SK-N-SH (cell line): ENCODE measurements around the gene TRPV6. TPM values are rescaled to one million over a fixed set of nuclear protein-coding genes. Genes with fewer than 3 reads are reported as not detected.

Experiments used
- CTCF ChIA-PET: fragments of 300-600, 350-600 bp; formaldehyde crosslinking; extraction: SDS; loops from one replicate; lab custom pipeline; 2021; lab: Yijun Ruan, JAX
- POLR2A ChIA-PET: fragments of 350-600 bp; sonication (Branson Sonifier 250); formaldehyde crosslinking; extraction: SDS; loops from one replicate; lab custom pipeline; 2020; ENCODE audit warnings: antibody characterized with exemption, inconsistent platforms; lab: Yijun Ruan, JAX
- DNase-seq: peaks from one replicate; pipeline ENCODE4 v3.0.0; 2012
- H2AFZ ChIP-seq: fragments of 200-600 bp; sonication (generic); 2 replicates; pipeline ENCODE4 v1.8.1; 2016; ENCODE audit warnings: antibody characterized with exemption, mild to moderate bottlenecking, low read depth
- H3F3A ChIP-seq: fragments of 200-600 bp; sonication (generic); replicated peaks from 2 replicates; pipeline ENCODE3; 2016; ENCODE audit warnings: antibody characterized with exemption, mild to moderate bottlenecking; ENCODE audit not compliant: insufficient read depth
- H3K27ac ChIP-seq, 2 experiments: fragments of 200-500 bp in 1 of 2; fragments of 200-600 bp in 1 of 2; sonication (Bioruptor generic) in 1 of 2; sonication (generic), shearing (Covaris generic) in 1 of 2; 2 replicates each; pipeline versions ENCODE4 v1.5.1 to v1.6.1; 2014 to 2016; ENCODE audit warnings: low read depth in 2 of 2, inconsistent platforms in 1 of 2, low read length in 1 of 2, mild to moderate bottlenecking in 1 of 2, mixed read lengths in 1 of 2
- H3K27me3 ChIP-seq: fragments of 200-600 bp; sonication (generic), shearing (Covaris generic); 2 replicates; pipeline ENCODE4 v1.6.1; 2016; ENCODE audit warnings: mixed run types; ENCODE audit not compliant: insufficient read depth
- H3K36me3 ChIP-seq, 2 experiments: fragments of 200-500 bp in 1 of 2; fragments of 200-600 bp in 1 of 2; sonication (Bioruptor generic) in 1 of 2; sonication (generic) in 1 of 2; replicated peaks in 1 of 2; 2 replicates each; pipeline versions ENCODE3 to v1.5.1; 2014 to 2016; ENCODE audit warnings: low read length in 1 of 2, mild to moderate bottlenecking in 1 of 2; ENCODE audit not compliant: insufficient read depth in 2 of 2, control insufficient read depth in 1 of 2
- H3K4me1 ChIP-seq, 2 experiments: fragments of 200-500 bp in 1 of 2; fragments of 200-600 bp in 1 of 2; sonication (Bioruptor generic) in 1 of 2; sonication (generic), shearing (Covaris generic) in 1 of 2; 2 replicates each; pipeline versions ENCODE4 v1.5.1 to v1.6.1; 2014 to 2016; ENCODE audit warnings: low read depth in 1 of 2, low read length in 1 of 2, mixed run types in 1 of 2; ENCODE audit not compliant: insufficient read depth in 2 of 2, control insufficient read depth in 1 of 2
- H3K4me2 ChIP-seq: fragments of 200-600 bp; sonication (generic), shearing (Covaris generic); 2 replicates; pipeline ENCODE4 v1.6.1; 2017; ENCODE audit warnings: mixed run types
- H3K4me3 ChIP-seq, 2 experiments: fragments of 200-500 bp in 1 of 2; fragments of 200-600 bp in 1 of 2; sonication (Bioruptor generic) in 1 of 2; sonication (generic), shearing (Covaris generic) in 1 of 2; 2 replicates each; pipeline versions ENCODE4 v1.5.1 to v1.8.1; 2014 to 2016; ENCODE audit warnings: low read depth in 2 of 2, inconsistent platforms in 1 of 2, low read length in 1 of 2, mild to moderate bottlenecking in 1 of 2, mixed read lengths in 1 of 2, moderate library complexity in 1 of 2
- H3K79me2 ChIP-seq: fragments of 200-600 bp; sonication (generic); 2 replicates; pipeline ENCODE4 v1.8.1; 2017; ENCODE audit warnings: mild to moderate bottlenecking; ENCODE audit not compliant: insufficient read depth
- H3K9ac ChIP-seq: fragments of 200-600 bp; sonication (generic); 2 replicates; pipeline ENCODE4 v1.6.1; 2017; ENCODE audit warnings: mixed run types
- H3K9me2 ChIP-seq: fragments of 200-600 bp; sonication (generic); 2 replicates; pipeline ENCODE4 v1.6.1; 2017; ENCODE audit warnings: mixed run types
- H3K9me3 ChIP-seq: fragments of 200-600 bp; sonication (generic); 2 replicates; pipeline ENCODE4 v1.6.1; 2017; ENCODE audit warnings: mixed run types, mild to moderate bottlenecking, moderate library complexity
- H4K20me1 ChIP-seq: fragments of 200-600 bp; sonication (generic); 2 replicates; pipeline ENCODE4 v1.6.1; 2017; ENCODE audit warnings: mild to moderate bottlenecking, mixed run types; ENCODE audit not compliant: insufficient read depth
- CTCF ChIP-seq: fragments of 200-600 bp; sonication (generic); IDR thresholded peaks from 2 replicates; pipeline ENCODE4 v1.6.1; 2017; ENCODE audit warnings: antibody characterized with exemption, mild to moderate bottlenecking, moderate library complexity
- FOXM1 ChIP-seq: IDR thresholded peaks from 2 replicates; pipeline ENCODE4 v1.4.0; 2012; ENCODE audit warnings: low read depth, mild to moderate bottlenecking
- MXI1 ChIP-seq: IDR thresholded peaks from 2 replicates; pipeline ENCODE4 v1.6.1; 2012; ENCODE audit warnings: mild to moderate bottlenecking, low read depth, low read length, improper control_type of control experiment
- NFIC ChIP-seq: IDR thresholded peaks from 2 replicates; pipeline ENCODE4 v1.4.0; 2012; ENCODE audit warnings: borderline replicate concordance
- POLR2AphosphoS5 ChIP-seq: IDR thresholded peaks from 2 replicates; pipeline ENCODE4 v1.6.1; 2012; ENCODE audit warnings: low read depth, low read length
- RAD21 ChIP-seq: IDR thresholded peaks from 2 replicates; pipeline ENCODE4 v1.6.1; 2012; ENCODE audit warnings: mild to moderate bottlenecking, low read length
- RXRA ChIP-seq: IDR thresholded peaks from 2 replicates; pipeline ENCODE4 v1.4.0; 2012; ENCODE audit warnings: low read depth, mild to moderate bottlenecking, borderline replicate concordance
- TCF12 ChIP-seq: IDR thresholded peaks from 2 replicates; pipeline ENCODE4 v1.4.0; 2012
- TEAD4 ChIP-seq: IDR thresholded peaks from 2 replicates; pipeline ENCODE4 v1.4.0; 2012; ENCODE audit warnings: mild to moderate bottlenecking, borderline replicate concordance; ENCODE audit not compliant: insufficient read depth
- YY1 ChIP-seq: IDR thresholded peaks from 2 replicates; pipeline ENCODE4 v1.4.0; 2012; ENCODE audit warnings: low read depth, mild to moderate bottlenecking
- polyA plus RNA-seq, 3 experiments: library from polyadenylated mRNA; depleted of rRNA; stranded (reverse); fragments of >200 nt; gene quantifications; 2 replicates each; pipeline ENCODE4 v1.2.3, GENCODE V29; 2012
- TF ChIP-seq, protein P1 (sequence below): IDR thresholded peaks from 2 replicates; pipeline ENCODE4; 2012
- TF ChIP-seq, protein P2 (sequence below): IDR thresholded peaks from 2 replicates; pipeline ENCODE4 v1.6.1; 2012; ENCODE audit warnings: mild to moderate bottlenecking, low read depth, low read length, moderate library complexity
- TF ChIP-seq, protein P3 (sequence below): IDR thresholded peaks from 2 replicates; pipeline ENCODE4 v1.4.0; 2012; ENCODE audit warnings: low read depth

The TRPV6 gene
- polyA plus RNA-seq, 1 of the 3 experiments (the other 2 are of a cell fraction) = not detected

DNA sequence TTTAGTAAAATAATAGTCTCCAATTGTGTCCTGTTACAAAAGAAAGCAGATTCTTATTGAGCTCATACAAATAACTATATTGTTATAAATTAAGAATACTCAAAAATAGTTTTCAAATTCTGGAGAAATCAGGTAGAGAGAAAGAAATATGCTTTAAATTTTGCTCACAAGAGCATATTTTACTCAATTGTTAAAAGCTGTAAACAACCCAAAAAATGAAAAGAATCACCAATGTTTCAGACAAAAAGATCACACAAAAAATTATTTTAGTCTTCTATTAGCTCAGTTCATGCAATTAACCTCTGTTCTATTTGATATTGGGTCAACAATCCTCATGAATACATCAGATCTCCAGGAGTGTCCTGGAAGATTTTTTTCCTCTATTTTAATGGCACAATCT lies 18.6 kb upstream of the TRPV6 start:
- CTCF ChIA-PET = interaction anchor here (0.6 kb wide), 1 partner anchor 31 kb away, joined by 3 read pairs; no protein-coding TSS in a partner anchor
- POLR2A ChIA-PET = no interaction called here

More for the DNA sequence above, 18.6 kb upstream of the TRPV6 start:
- TF ChIP-seq TCF12 = no peak
- TF ChIP-seq CTCF = no peak
- TF ChIP-seq, protein P1, sequence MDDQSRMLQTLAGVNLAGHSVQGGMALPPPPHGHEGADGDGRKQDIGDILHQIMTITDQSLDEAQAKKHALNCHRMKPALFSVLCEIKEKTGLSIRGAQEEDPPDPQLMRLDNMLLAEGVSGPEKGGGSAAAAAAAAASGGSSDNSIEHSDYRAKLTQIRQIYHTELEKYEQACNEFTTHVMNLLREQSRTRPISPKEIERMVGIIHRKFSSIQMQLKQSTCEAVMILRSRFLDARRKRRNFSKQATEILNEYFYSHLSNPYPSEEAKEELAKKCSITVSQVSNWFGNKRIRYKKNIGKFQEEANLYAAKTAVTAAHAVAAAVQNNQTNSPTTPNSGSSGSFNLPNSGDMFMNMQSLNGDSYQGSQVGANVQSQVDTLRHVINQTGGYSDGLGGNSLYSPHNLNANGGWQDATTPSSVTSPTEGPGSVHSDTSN = no peak
- no peak for TF ChIP-seq TEAD4
- TF ChIP-seq RAD21 = no peak
- TF ChIP-seq, protein P2, sequence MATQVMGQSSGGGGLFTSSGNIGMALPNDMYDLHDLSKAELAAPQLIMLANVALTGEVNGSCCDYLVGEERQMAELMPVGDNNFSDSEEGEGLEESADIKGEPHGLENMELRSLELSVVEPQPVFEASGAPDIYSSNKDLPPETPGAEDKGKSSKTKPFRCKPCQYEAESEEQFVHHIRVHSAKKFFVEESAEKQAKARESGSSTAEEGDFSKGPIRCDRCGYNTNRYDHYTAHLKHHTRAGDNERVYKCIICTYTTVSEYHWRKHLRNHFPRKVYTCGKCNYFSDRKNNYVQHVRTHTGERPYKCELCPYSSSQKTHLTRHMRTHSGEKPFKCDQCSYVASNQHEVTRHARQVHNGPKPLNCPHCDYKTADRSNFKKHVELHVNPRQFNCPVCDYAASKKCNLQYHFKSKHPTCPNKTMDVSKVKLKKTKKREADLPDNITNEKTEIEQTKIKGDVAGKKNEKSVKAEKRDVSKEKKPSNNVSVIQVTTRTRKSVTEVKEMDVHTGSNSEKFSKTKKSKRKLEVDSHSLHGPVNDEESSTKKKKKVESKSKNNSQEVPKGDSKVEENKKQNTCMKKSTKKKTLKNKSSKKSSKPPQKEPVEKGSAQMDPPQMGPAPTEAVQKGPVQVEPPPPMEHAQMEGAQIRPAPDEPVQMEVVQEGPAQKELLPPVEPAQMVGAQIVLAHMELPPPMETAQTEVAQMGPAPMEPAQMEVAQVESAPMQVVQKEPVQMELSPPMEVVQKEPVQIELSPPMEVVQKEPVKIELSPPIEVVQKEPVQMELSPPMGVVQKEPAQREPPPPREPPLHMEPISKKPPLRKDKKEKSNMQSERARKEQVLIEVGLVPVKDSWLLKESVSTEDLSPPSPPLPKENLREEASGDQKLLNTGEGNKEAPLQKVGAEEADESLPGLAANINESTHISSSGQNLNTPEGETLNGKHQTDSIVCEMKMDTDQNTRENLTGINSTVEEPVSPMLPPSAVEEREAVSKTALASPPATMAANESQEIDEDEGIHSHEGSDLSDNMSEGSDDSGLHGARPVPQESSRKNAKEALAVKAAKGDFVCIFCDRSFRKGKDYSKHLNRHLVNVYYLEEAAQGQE = no peak
- no peak for TF ChIP-seq POLR2AphosphoS5
- no peak for TF ChIP-seq RXRA
- no peak for TF ChIP-seq NFIC
- TF ChIP-seq YY1 = no peak
- TF ChIP-seq MXI1 = no peak
- TF ChIP-seq, protein P3, sequence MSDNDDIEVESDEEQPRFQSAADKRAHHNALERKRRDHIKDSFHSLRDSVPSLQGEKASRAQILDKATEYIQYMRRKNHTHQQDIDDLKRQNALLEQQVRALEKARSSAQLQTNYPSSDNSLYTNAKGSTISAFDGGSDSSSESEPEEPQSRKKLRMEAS = no peak
- TF ChIP-seq FOXM1 = no peak
- Histone ChIP-seq H3K9me2 (no peaks in the 10 kb centered on the region), H3K4me3 (no peak overlapping the region), H3K27me3 (0 out of 2 replicates have a peak, but pooled peaks cover 11% of the 10 kb centered on the region), H4K20me1 (no peaks in the 10 kb centered on the region), H3K27ac (no peak overlapping the region), H3K4me2 (no peak overlapping the region), H3K79me2 (no peaks in the 10 kb centered on the region), H3K9ac (no peak overlapping the region), H2AFZ (no peak overlapping the region), H3K4me1 (no peaks in the 10 kb centered on the region), H3F3A (no peaks in the 10 kb centered on the region), H3K36me3 (no peaks in the 10 kb centered on the region), H3K9me3 (peaks cover 18% of the 10 kb centered on the region)
- no peak for DNase-seq
